Fibroblast of lung (primary cell): ENCODE data around the gene STRIP2.
"Not testable (repeated sequence)": the region's sequence is repeated elsewhere in the genome, so short reads cannot be mapped to it uniquely, and the experiment has no call there.

Source experiments
- EZH2 ChIP-seq: IDR thresholded peaks from 2 replicates; pipeline ENCODE4 v1.5.1; 2012; ENCODE audit warnings: low read length, control low read depth, mild to moderate bottlenecking; ENCODE audit errors: missing control alignments
- TF ChIP-seq, protein P1 (sequence below), 2 donors: IDR thresholded peaks in 1 of 2; conservative IDR thresholded peaks in 1 of 2; 1 replicate in 1 of 2; 2 replicates in 1 of 2; pipeline ENCODE4 v1.5.1; 2011 to 2012; ENCODE audit warnings: low read length in 2 of 2, control low read depth in 1 of 2, inconsistent platforms in 1 of 2, low read depth in 1 of 2, mild to moderate bottlenecking in 1 of 2

DNA sequence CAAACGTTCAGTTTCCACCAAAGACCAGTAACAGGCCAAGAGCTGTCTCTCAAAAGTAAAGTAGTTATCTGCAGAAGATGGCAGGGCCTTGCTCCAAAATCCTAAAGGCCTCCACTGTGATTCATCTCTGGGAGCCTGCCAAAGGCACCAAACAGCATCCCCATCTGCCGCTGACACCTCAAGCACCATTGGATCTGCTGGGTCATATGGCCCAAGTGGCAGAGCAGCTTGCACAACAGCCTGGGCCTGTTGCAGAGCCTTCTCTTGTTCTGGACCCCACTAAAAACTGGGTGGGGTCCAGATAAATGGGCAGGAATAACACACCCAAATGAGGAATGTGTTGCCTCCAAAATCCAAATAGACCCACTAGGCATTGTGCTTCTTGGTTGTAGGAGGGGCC lies 12.7 kb downstream of the STRIP2 start:
- TF ChIP-seq, protein P1, sequence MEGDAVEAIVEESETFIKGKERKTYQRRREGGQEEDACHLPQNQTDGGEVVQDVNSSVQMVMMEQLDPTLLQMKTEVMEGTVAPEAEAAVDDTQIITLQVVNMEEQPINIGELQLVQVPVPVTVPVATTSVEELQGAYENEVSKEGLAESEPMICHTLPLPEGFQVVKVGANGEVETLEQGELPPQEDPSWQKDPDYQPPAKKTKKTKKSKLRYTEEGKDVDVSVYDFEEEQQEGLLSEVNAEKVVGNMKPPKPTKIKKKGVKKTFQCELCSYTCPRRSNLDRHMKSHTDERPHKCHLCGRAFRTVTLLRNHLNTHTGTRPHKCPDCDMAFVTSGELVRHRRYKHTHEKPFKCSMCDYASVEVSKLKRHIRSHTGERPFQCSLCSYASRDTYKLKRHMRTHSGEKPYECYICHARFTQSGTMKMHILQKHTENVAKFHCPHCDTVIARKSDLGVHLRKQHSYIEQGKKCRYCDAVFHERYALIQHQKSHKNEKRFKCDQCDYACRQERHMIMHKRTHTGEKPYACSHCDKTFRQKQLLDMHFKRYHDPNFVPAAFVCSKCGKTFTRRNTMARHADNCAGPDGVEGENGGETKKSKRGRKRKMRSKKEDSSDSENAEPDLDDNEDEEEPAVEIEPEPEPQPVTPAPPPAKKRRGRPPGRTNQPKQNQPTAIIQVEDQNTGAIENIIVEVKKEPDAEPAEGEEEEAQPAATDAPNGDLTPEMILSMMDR (conservative IDR thresholded peaks at IDR 0.05 in 1 of 2, IDR thresholded peaks at IDR 0.05 in 1 of 2; ENCODE audit: low read depth in 1 of 2, low read length in 2 of 2): not testable (repeated sequence)
- not testable (repeated sequence) for TF ChIP-seq EZH2
